Measurements from ENCODE around the gene PEPD.

GRCh38 chr19:33492951-33493350, 28.6 kb downstream of the PEPD start:
- TF ChIP-seq, protein P1, sequence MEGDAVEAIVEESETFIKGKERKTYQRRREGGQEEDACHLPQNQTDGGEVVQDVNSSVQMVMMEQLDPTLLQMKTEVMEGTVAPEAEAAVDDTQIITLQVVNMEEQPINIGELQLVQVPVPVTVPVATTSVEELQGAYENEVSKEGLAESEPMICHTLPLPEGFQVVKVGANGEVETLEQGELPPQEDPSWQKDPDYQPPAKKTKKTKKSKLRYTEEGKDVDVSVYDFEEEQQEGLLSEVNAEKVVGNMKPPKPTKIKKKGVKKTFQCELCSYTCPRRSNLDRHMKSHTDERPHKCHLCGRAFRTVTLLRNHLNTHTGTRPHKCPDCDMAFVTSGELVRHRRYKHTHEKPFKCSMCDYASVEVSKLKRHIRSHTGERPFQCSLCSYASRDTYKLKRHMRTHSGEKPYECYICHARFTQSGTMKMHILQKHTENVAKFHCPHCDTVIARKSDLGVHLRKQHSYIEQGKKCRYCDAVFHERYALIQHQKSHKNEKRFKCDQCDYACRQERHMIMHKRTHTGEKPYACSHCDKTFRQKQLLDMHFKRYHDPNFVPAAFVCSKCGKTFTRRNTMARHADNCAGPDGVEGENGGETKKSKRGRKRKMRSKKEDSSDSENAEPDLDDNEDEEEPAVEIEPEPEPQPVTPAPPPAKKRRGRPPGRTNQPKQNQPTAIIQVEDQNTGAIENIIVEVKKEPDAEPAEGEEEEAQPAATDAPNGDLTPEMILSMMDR (IDR thresholded peaks at IDR 0.05; ENCODE audit: poor library complexity), result no peak
- TF ChIP-seq EZH2phosphoT487 (IDR thresholded peaks at IDR 0.05; ENCODE audit: low read depth, severe bottlenecking, unreplicated experiment), result no peak

Measured in hepatocyte (in vitro differentiated cells).